Measurements from ENCODE around the gene NBPF1. TPM values are rescaled to one million over a fixed set of nuclear protein-coding genes. Genes with fewer than 3 reads are reported as not detected.
"Not testable (repeated sequence)": the region's sequence is repeated elsewhere in the genome, so short reads cannot be mapped to it uniquely, and the experiment has no call there.

NBPF1 gene
- total RNA-seq, 3 donors from 2014 or later = 80.2 to 169 (median 104) TPM

DNA sequence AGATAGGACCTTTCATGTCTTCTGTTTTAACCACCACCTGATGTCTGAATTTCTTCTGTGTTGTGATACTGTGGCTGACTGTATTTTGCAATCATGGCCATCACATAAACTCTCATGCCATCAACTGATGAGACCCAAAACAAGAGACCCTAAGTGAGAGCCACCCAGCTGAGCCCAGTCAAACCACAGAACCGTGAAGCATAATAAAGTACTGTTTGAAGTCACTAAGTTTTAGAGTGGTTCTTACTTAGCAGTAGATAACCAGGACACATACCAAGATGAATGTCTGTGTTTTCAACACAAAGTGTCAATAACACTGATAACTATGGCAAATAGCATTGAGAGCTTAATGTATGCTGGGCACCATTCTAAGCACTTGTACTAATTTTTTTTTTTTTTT, 63.8 kb downstream of the NBPF1 start:
- H3K36me3 ChIP-seq (ENCODE audit: low read depth); ATAC-seq; intact Hi-C loops (cut with DNase I, micrococcal nuclease): not testable (repeated sequence)

DNA sequence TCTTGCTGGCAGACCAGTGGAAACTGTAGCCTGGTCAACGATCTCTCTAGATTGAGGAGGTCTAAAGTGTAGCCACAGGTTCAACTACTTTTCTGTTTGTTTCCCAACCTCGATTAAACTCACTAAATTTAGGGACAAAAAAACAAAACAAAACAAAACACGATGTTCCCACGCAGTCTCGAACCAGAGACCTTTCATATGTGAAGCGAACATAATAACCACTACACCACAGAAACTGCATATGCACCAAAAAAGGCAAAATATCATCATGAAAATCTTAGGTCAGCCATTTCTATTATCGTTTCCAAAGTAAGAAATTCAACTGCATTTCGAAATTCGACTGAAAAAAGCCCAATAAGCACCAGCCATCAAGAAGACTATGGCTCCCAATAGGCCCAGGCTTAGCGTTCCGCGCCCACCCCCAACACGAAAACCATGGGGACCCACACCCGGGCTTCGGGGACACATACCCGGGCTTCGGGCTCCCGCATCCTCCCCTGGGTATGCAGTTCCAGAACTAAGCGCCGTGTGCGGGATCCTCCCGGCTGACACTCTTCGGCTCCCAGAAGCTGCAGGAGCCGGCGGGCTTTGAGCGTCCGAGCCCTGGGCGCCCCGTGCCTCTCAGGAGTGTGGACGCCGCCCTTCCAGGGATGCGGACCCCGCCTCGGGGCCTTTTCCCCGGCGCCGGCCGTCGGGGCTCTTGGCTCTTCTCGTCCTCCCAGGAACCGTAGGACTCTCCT, 65.7 kb downstream of the NBPF1 start:
- intact Hi-C loops (cut with DNase I, micrococcal nuclease); H3K4me1 ChIP-seq (ENCODE audit: low read depth); H3K4me3 ChIP-seq; ATAC-seq; DNase-seq; H3K36me3 ChIP-seq (ENCODE audit: low read depth); H3K9me3 ChIP-seq: not testable (repeated sequence)

More for the DNA sequence above, 63.8 kb downstream of the NBPF1 start:
- not testable (repeated sequence) for H3K9me3 ChIP-seq; DNase-seq; H3K4me1 ChIP-seq (ENCODE audit: low read depth); H3K4me3 ChIP-seq

DNA sequence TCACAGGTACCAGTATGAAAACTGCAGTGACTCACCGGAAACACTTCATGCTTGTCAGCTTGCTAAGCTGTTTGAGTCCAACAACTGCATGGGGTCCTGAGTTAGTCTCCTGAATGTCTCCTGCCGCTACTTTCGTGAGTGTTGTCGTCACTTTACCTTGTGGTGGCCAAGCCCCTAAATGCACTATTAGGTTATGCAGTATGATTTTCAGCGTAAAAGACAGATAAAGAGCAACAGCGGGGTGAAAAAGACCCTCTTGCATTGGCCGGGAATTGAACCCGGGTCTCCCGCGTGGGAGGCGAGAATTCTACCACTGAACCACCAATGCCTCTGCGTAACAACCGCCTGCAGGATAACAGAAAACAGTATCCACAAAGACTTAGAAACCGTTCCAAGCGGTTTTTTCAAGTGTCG, 67.7 kb downstream of the NBPF1 start:
- intact Hi-C loops (cut with DNase I, micrococcal nuclease); H3K4me3 ChIP-seq; H3K9me3 ChIP-seq; ATAC-seq; H3K36me3 ChIP-seq (ENCODE audit: low read depth); H3K4me1 ChIP-seq (ENCODE audit: low read depth); DNase-seq: not testable (repeated sequence)

DNA sequence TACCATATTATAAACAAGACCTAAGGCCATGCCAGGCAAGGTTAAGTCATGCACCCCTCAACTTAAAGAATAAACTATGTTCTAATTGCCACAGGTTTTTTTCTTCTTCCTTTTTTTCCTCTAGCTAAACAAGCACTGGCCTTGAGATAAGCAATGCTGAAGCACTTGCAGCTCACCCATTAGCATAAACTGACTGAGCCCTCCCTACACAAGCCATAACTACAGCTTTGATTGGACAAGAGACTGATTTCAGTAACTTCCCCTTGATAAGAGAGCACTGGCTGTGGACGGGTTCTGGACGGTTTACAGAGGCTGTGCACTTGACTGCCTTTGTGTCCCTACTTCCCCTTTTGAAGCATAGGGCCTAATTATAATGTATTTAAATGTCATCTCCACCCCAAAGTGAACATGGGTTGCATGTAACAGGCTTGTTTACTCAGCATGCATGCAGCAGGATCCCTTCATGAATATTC, 72.9 kb downstream of the NBPF1 start:
- H3K9me3 ChIP-seq; H3K4me1 ChIP-seq (ENCODE audit: low read depth); H3K4me3 ChIP-seq; ATAC-seq; H3K36me3 ChIP-seq (ENCODE audit: low read depth); DNase-seq; intact Hi-C loops (cut with DNase I, micrococcal nuclease): not testable (repeated sequence)

DNA sequence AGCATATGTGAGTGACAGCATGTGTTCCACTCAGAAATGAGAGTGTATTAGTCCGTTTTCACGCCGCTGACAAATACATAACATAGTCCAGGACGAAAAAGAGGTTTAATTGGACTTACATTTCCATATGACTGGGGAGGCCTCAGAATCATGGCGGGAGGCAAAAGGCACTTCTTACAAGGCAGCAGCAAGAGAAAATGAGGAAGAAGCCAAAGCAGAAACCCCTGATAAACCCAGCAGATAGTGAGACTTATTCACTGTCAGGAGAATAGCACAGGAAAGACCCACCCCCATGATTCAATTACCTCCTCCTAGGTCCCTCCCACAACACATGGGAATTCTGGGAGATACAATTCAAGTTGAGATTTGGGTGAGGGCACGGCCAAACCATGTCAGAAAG, 75.8 kb downstream of the NBPF1 start:
- intact Hi-C loops (cut with DNase I, micrococcal nuclease); H3K4me3 ChIP-seq; ATAC-seq; H3K36me3 ChIP-seq (ENCODE audit: low read depth); DNase-seq; H3K9me3 ChIP-seq; H3K4me1 ChIP-seq (ENCODE audit: low read depth): not testable (repeated sequence)

DNA sequence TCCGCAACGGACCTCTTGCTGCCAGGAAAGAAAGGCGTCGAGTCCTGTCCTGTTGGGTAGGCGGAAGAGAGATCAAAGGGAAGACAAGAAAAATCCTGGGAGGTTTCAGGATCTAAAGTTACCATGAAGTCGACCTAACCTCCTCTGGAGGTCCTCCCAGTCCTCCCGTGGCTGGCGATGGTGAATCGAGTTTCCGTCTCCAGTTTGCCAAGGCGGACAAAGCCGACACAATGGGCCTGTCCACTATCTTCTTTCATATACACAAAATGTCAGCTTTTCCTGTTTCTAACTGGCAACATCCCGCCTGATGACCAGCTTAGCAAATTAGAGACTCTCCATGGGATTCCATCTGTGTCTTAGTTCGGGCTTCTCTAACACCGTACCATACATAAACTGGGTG, 76.6 kb downstream of the NBPF1 start:
- intact Hi-C loops (cut with DNase I, micrococcal nuclease); ATAC-seq; DNase-seq: not testable (repeated sequence)

DNA sequence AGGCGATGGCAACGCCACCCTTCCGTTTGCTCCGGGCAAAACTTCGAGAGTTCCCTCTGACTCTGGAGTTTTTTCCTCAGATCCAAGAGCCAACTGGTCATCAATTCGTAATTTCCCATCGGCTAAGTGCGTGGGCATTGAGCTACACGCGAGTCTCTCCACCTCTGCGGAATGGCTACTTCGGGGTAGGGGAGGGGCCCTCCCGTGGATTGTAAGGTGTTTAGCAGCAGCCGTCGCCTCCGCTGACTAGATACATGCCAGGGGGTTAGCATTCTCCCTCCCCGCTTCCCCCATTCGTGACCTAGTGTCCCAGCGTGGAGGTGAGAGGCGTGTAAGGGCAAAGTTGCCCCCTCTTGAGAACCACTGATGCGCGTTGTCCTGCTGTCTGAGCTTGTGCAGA, 77.5 kb downstream of the NBPF1 start:
- H3K9me3 ChIP-seq; DNase-seq; H3K36me3 ChIP-seq (ENCODE audit: low read depth); ATAC-seq; H3K4me3 ChIP-seq; H3K4me1 ChIP-seq (ENCODE audit: low read depth); intact Hi-C loops (cut with DNase I, micrococcal nuclease): not testable (repeated sequence)

More for the DNA sequence above, 76.6 kb downstream of the NBPF1 start:
- H3K9me3 ChIP-seq; H3K4me3 ChIP-seq; H3K4me1 ChIP-seq (ENCODE audit: low read depth); H3K36me3 ChIP-seq (ENCODE audit: low read depth): not testable (repeated sequence)

DNA sequence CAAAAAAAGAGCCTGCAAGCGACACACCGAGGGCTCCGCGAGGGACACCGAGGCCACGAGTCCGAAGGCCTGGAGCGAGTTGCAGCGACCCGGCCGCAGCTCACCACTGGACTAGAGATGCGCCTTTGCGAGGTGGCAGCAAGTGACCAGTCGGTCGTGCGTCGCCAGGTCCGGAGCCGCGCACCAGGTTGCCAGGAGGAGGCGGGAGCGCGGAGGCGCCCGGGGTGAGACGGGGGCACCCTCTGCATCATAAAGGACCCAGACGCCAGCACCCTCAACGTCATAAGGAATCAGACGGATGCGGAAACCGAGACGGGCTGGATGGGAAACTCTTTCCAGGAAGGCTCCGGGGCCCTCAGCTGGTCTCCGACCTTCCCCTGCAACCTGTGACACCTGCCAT, 77.9 kb downstream of the NBPF1 start:
- H3K36me3 ChIP-seq (ENCODE audit: low read depth); H3K4me1 ChIP-seq (ENCODE audit: low read depth); H3K9me3 ChIP-seq; H3K4me3 ChIP-seq; intact Hi-C loops (cut with DNase I, micrococcal nuclease): not testable (repeated sequence)
- DNase-seq = peak in 1 of 3 donors; percentile 19
- ATAC-seq = peak; percentile 8

DNA sequence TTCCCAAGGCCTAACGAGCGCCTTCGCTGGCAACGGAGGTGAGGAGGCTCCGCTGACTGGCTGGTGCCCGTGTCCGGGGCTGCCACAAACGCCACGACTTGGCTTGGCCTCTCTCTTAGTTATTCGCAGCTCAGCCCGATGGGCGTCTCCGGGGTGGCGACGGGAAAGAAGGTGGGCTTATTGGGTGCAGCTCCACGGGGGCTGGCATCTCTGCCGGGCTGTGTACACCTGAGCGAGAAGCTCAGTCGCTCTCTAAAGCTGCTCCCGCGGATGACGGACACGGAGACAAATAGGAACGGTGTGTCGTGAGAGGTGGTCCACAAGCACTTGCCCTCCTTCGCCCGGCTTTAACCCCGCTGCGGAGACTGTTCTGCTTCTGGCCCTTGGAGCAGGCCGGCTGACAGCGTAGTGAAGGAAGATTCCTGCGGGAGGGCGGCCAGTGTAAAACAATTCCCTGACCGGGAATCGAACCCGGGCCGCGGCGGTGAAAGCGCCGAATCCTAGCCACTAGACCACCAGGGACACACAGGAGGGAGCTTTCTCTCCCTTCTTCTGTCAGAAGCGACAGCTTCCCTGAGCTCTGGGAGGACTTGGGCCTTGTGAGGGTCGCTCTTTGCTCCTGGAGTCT, 78.4 kb downstream of the NBPF1 start:
- H3K36me3 ChIP-seq (ENCODE audit: low read depth); H3K4me1 ChIP-seq (ENCODE audit: low read depth); H3K4me3 ChIP-seq; intact Hi-C loops (cut with DNase I, micrococcal nuclease); H3K9me3 ChIP-seq: not testable (repeated sequence)
- peak; percentile 61 for ATAC-seq
- peak in 2 of 3 donors; percentile 58 to 60 for DNase-seq

DNA sequence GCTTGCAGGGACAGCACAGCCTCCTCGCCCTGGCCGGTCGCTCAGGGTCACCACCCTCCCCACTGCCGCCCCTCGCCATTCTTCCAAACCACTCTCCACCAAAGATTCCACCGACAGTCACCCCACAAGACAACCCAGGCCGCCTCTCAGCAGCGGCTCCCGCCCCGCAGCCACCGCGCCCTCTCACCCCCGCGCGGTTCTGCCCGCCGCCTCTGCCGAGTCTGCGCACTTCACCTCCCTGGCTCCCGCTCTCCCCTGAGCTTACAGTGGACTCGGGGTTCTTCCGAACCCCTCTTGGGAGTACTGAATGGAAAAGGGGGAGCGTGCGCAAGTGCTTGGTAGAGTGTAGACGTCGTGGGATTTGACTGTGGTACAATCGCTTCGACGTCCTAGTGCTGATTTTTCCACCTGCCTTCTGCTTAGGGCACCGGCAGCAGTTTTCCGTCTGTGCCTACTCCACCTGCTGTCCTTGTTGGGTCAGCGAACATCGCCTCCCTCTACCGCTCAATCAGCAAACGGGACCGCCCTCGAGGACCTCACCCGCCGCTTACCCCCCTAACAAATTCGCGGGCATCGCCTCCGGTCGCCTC, 79.0 kb downstream of the NBPF1 start:
- DNase-seq; H3K9me3 ChIP-seq; H3K4me3 ChIP-seq; intact Hi-C loops (cut with DNase I, micrococcal nuclease); H3K4me1 ChIP-seq (ENCODE audit: low read depth); ATAC-seq; H3K36me3 ChIP-seq (ENCODE audit: low read depth): not testable (repeated sequence)

DNA sequence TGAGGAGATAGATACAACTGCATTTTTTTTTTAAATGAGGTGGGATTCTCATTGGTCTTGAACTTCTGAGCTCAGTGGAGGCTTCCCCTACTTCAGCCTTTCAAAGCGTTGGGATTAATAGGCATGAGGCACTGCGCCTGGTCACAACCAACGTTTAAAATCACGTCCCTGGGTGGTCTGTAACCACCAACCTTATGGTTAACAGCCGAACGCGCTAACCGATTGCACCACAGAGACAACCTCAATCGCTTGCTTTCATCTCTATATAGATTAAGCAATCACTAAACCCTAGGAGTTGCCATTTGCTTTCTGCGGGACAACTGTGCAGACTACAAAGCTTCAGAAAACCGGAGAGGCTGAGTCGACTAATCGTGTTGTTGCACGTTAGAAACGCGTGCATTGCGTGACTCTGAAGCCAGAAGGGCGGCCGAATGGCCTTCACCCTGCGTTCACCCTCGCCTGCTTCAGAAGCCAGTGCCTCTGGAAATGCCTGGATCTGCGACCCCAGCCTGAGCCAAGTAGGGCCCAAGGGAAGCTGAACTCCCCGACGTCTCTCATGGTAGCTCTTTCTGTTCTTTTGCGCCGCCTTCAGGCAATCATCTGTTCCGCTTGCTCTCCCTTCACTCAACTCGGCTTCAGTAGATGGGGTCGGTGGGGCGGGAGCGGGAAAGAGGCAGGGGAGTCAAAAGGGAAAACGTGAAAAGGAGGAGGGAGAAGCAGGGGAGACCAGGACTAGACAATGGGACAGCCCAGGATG, 81.0 kb downstream of the NBPF1 start:
- intact Hi-C loops (cut with DNase I, micrococcal nuclease); H3K4me3 ChIP-seq; ATAC-seq; H3K36me3 ChIP-seq (ENCODE audit: low read depth); H3K9me3 ChIP-seq; H3K4me1 ChIP-seq (ENCODE audit: low read depth): not testable (repeated sequence)
- DNase-seq = peak in 1 of 3 donors; percentile 36

DNA sequence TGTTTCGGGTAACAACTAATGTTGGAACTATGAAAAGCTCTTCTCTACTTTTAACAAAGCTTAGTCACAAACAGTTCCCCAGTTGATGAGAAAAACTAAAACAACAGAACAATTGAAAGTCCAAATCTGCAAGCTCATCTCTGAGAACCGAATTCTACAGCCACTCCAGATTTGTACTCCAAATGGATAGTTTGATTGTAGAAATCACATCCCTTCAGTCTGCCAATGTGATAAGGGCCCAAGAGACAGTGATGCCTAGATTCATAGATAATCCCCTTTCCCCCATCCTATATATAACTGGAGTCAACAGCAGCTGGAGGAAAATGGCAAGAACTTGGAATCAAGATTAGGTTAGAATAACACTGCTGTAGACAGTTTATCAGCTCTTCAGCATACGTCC, 85.0 kb downstream of the NBPF1 start:
- DNase-seq; intact Hi-C loops (cut with DNase I, micrococcal nuclease); H3K4me3 ChIP-seq; ATAC-seq; H3K9me3 ChIP-seq; H3K36me3 ChIP-seq (ENCODE audit: low read depth); H3K4me1 ChIP-seq (ENCODE audit: low read depth): not testable (repeated sequence)

DNA sequence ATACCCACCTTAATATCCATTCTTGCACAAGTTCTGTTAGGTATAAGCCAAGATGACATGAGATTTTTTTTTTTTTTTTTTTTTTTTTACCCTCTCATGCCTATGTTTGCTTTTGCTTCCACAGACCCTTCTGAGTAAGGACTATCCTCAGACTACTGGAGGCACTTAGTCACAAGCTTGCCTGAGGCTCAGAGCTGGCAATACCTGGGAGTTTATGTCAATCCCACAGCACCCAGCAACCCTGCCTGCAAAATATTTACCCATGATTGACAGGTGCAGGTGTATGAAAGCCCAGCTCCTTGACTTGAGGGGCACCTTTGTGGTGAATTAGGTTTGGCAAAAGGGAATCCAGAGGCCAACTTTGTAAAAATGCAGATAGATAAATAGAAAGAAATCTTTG, 87.6 kb downstream of the NBPF1 start:
- H3K9me3 ChIP-seq; ATAC-seq; H3K4me3 ChIP-seq; intact Hi-C loops (cut with DNase I, micrococcal nuclease); DNase-seq; H3K4me1 ChIP-seq (ENCODE audit: low read depth); H3K36me3 ChIP-seq (ENCODE audit: low read depth): not testable (repeated sequence)

DNA sequence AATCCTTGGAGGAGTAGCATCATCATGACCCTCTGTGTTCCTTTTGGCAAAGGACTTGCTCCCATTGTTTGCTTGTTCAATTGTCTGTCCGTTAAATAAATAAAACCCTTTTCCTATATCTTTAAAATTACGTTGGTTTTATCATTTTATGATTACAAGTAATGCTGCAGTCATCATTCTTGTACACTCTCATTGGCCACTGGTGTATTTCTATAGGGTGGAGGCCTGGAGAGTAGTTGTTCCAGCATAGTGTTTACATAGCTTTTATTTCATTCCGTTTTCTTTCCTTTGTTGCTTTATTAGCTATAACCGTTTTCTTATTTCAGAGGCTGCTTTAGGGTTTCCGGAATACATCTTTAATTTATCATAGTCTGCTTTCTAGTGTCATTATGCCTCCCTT, 91.7 kb downstream of the NBPF1 start:
- intact Hi-C loops (cut with DNase I, micrococcal nuclease); H3K4me3 ChIP-seq; H3K36me3 ChIP-seq (ENCODE audit: low read depth); H3K4me1 ChIP-seq (ENCODE audit: low read depth); DNase-seq; H3K9me3 ChIP-seq: not testable (repeated sequence)
- ATAC-seq = peak; percentile 46
